ENCODE results near the gene ADH5.
"Not testable (repeated sequence)": the region's sequence is repeated elsewhere in the genome, so short reads cannot be mapped to it uniquely, and the experiment has no call there.

The ADH5 gene

DNA sequence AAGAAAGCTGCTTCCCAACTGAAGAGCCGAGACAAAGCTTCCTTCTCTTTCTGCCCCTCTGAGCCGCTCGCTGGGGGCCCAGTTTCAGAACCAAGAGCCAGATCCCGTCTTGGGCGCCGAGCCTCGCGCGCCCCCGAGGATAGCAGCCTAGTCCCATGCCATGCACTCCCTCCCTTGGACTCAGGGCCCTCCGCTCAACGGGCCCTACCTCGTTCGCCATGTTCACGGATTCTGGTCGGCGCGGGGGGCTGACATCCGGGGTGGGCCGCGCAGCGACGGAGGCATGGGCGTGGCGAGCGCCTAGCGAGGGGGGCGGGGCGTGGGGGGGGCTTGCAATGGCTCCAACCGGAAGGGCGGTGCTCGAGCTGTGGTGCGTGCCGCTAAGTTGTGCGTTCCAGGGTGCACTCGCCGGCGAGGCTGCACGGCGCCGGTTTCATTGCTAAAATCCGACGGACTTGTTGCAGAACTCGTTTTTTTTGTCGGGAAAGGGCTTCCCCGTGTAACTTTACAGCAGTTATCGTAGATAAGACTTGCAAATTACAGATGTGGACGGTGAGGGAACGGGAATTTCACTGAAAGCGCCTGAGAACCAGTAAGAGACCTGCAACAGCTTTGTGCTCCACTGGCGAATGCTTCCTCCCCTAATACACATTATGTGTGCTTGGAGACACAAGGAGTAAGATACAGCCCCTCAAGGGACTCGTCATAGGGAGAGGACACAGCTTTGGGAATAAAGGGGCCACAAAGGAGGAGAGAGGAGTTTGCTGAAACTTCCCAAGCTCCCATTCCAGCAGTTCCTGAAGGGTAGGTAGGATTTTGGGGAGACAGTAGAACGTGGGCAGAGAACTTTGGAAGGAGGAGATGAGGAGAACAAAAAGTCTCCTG is at the start of gene ADH5:
ADH5 (minus strand) TSS at position 308 of the 885 bp plus-strand sequence; CDS start at position 220, 88 bp downstream.
- DNase-seq = peak; percentile 61

- no peak for DNase-seq
These were observed 47.7 kb upstream of the ADH5 start for GRCh38 chr4:99136329-99136728.

DNA sequence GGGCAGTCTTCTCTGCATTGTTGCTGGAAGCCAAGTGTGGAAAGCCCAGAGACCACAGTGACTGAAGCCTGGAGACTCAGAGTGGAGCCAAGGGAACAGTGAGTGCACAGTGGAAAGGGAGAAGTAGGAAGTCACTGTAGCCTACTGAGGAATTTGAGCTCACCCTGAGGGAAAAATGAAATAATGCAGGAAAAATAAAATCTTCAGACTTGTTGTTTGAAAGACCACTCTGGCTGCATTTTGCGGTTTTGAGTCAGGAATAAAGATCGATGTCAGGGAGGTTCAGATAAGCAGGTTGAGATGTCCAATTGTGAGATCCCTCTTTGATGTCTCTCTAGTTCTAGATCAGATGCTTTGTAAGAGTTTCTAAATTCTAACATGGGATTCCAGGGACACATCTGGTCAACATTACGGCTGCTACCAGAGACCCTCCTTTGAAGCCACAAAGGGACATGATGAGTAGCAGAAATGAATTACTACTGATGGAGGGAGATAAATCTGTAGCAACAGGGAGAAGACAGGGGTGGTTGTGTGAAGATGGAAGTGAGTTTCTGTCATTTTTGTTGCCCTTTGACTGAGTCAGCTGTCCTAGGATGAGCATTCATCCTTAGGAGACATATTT is 47.1 kb upstream of the ADH5 start:
- no peak for DNase-seq

- no peak for DNase-seq
These were observed 46.0 kb upstream of the ADH5 start for GRCh38 chr4:99134586-99134985.

GRCh38 chr4:99131378-99131777 is 42.8 kb upstream of the ADH5 start:
- DNase-seq = no peak

DNA sequence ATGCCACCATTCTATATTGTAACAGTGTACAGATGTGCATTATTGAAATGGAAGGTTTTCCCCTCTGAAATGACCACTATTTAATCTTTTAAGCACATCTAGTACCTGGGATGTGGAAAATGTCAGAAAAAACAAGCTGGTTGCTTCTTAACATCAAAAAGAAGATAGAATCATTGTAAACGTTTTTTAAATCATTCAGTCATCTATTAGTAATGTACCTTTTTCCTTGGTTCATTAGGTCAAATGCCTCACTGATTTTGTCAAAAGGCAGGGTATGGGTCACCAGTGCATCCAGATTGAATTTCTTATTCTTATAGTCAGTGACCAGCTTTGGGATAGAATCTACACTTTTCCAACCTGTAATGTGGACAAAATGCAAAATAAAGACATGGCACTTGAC is 37.8 kb upstream of the ADH5 start:
- DNase-seq = no peak

GRCh38 chr4:99121008-99121407 is 32.4 kb upstream of the ADH5 start:
- no peak for DNase-seq

DNA sequence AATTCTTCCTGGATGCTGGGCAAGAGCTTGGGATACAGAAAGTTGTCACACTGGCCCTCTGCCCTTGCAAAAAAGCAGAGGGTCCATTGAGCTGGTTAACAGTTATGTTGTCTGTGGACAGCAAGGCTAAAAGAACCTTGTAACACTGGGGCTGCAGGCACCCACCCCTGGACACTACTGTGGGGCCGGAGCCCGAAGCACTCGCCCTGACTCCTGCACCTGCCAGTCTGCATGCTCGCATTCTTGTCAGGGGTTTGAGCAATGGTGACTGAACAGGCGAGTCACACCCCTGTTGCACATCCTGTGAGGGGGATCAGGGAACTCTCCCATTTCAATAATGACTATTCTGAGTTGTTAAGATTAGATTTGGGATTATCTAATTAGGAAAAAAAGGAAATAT is 31.9 kb upstream of the ADH5 start:
- no peak for DNase-seq

DNA sequence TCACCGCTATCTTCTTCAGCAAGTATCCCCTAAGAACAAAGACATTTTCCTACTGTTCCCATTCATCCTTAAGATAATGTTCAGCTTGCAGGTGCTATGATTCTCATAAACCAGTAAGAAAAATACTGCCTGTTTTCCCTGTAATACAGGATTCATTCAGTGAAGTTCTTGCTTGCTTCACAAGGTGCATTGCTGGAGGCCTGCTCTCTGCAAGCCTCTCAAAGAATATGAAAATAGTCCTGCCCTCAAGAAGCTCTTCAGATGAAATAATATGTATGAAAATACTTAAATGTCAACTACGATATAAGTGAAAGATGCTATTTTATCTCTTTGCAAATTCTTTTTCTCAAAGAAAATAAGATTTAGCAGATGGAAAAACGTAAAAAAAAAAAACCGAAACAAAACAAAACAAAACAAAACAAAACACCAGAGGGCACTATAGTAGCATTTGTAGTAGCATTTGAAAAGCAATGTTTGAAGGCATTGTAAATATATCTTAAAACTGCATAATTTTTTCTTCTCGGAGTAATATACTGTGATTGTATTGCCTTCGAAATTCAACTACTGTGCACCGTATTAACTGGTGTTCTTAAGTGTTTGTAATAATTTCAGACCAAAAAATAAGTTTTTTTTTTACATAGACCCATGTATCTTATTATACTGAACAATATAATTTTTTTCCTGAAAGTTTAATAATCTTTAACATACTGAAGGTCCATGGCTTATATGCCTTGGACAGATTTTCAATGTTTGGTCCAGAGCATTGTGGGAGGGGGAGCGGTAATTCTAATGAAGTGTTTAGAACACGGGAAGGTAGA is 29.5 kb upstream of the ADH5 start:
- peak; percentile 25 for DNase-seq

- DNase-seq = not testable (repeated sequence)
These were observed 28.7 kb upstream of the ADH5 start for GRCh38 chr4:99117122-99117841.

- not testable (repeated sequence) for DNase-seq
These were observed 20.7 kb upstream of the ADH5 start for GRCh38 chr4:99109286-99109685.

GRCh38 chr4:99104153-99104552 is 15.6 kb upstream of the ADH5 start:
- no peak for DNase-seq

DNA sequence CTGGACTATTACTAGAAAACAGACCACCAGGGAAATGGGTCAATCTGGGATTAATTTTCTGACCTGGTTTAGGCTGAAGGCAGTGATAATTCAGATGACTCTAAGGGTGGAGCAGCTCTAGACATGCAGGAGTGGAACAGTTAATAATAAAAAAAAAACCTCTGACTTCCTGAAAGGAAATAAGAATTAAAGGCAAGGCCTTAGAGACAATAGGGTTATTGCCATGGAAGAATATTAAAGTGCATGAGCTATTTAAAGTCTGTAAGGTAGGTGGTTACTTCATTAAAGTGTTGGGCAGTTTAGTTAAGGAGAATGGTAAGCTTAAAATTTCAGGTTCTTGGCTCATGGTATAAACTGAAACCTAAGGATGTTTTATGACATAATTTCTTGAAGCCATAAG is 14.6 kb upstream of the ADH5 start:
- no peak for DNase-seq

- DNase-seq = no peak
These were observed 14.0 kb upstream of the ADH5 start for GRCh38 chr4:99102634-99103033.

GRCh38 chr4:99100876-99101275 is 12.3 kb upstream of the ADH5 start:
- DNase-seq = no peak

DNA sequence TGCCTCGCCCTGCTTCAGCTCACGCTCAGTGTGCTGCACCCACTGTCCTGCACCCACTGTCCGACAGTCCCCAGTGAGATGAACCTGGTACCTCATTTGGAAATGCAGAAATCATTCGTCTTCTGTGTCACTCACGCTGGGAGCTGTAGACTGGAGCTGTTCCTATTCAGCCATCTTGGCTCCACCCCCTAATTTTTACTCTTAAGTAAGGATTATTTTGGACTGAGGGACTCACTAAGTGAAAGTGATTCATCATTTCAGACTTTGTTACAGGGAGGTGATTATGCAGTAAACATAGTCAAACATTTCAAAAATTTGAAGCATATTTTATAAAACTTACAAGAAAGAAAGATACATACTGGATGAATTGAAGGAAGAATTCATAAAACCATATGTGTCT is 11.2 kb upstream of the ADH5 start:
- DNase-seq = not testable (repeated sequence)

DNA sequence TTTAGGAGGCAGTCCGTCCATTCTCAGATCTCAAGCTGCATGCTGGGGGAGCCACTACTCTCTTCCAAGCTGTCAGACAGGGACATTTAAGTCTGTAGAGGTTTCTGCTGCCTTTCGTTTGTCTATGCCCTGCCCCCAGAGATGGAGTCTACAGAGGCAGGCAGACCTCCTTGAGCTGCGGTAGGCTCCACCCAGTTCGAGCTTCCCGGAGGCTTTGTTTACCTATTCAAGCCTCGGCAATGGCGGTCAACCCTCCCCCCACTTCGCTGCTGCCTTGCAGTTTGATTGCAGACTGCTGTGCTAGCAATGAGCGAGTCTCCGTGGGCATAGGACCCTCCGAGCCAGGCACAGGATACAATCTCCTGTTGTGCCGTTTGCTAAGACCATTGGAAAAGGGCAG is 10.7 kb upstream of the ADH5 start:
- DNase-seq = no peak

DNA sequence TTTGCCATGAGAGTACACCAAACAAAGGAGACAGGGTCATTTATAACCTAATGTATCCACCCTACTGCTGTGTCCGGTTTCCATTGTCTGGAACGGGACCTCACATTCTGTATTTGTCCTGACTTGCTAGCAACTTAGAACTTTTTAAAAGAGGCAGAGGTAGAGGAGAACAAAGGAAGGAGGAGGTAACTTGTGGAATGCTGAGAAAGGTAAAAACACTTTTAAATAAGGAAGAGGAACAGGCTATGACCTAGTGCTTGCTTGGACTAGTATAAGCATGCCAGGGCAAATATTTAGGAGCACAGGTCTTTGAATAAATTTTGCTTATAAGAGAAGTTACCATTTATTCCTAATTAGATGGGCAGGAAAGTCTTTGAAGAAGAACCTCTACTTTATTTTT is 3.3 kb upstream of the ADH5 start:
- DNase-seq = not testable (repeated sequence)

DNA sequence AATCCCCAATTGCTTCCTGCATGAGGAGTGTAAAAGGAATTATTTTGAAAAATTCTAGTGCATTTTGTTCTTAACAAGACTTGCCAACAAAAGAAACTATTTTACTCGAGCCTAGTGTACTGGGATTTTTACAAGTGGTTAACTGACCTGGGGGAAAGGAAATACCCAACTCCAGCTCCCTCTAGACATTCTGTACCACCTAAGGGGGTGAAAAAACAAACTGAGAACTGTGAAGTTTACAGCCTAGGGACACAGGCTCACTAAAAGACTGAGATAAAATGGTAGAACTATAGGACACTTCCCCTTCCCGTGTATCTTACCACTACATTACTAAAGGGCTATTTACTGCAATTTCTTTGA is 2.6 kb upstream of the ADH5 start:
- DNase-seq = no peak

DNA sequence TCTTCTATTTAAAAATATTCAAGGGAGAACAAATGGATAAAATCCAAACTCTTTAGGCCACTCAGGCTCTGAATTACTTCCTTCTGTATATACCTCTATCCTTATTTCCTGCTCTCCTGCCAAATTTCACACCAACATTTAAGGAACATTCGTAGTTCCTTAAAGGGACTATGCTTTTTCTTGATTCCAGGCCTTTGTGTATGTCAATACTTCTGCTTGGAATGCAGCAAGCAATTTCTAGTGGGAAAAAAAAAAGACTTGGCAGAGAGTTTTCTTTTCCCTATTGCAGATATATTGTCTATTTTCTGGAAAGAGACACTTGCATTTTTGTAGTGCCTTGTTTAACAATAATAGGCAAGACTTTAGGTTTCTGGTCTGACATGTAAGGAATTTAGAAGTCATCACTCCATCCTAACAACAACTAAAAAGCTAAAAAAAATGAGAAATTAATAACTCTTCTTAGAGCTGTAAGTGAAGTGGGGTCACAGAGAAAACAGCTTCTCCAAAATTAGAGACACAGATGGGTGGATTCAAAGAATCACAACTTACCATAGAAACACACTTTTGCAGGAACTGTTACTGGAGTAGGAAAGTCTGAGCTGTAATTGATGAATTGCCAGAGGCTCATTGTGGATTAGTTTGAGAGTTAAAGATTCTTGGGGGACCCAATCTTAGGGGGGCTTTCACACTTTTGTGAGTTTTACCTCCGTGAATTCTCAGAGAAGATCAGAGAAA is 2.1 kb upstream of the ADH5 start:
- no peak for DNase-seq

DNA sequence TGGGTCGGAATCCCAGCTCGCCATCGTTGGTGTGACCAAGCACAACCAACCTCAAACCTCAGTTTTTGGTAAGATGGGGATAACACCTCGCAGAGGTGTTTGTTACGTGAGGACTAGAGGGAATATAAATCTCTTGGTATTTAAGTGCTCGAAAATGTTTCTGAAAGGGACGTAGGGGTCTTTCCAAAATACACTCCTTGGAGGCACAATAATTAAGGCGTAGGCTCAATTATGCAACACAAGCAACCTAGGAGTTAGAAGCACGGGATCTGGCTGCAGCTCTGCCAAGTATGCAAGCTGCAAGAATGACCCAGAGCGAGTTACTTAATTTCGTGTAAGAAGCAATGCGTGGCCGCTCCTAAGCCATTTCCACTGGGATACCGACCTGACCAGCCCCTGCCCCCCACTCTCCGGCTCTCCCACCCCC is 552 bp downstream of the ADH5 start:
- DNase-seq = peak; percentile 10

GRCh38 chr4:99084595-99084994 is 4.0 kb downstream of the ADH5 start:
- no peak for DNase-seq
